NCI-H2029 (cell line): ENCODE measurements around the gene FLRT1.
A peak's percentile ranks its signal among the peaks of the same experiment; 100 is the strongest.

Experiments
- DNase-seq: peaks from one replicate; lab custom pipeline; 2025; lab: John Stamatoyannopoulos, UW

The FLRT1 gene

GRCh38 chr11:64048042-64048854 lies 12.5 kb downstream of the FLRT1 start:
- no peak for DNase-seq

GRCh38 chr11:64049509-64049908 lies 13.8 kb downstream of the FLRT1 start:
- no peak for DNase-seq

- DNase-seq = no peak
Observed at GRCh38 chr11:64051297-64051696, 15.6 kb downstream of the FLRT1 start.

- no peak for DNase-seq
Observed at GRCh38 chr11:64052436-64052835, 16.7 kb downstream of the FLRT1 start.

- no peak for DNase-seq
Observed at GRCh38 chr11:64052938-64053622, 17.3 kb downstream of the FLRT1 start.

- DNase-seq = no peak
Observed at GRCh38 chr11:64053699-64054098, 18.0 kb downstream of the FLRT1 start.

- no peak for DNase-seq
Observed at GRCh38 chr11:64055077-64055476, 19.3 kb downstream of the FLRT1 start.

GRCh38 chr11:64056213-64056785 lies 20.6 kb downstream of the FLRT1 start:
- no peak for DNase-seq

- no peak for DNase-seq
Observed at GRCh38 chr11:64056861-64057260, 21.1 kb downstream of the FLRT1 start.

- DNase-seq = no peak
Observed at GRCh38 chr11:64057890-64058289, 22.2 kb downstream of the FLRT1 start.

- peak; percentile 55 for DNase-seq
Observed at GRCh38 chr11:64058494-64058893, 22.8 kb downstream of the FLRT1 start.

- DNase-seq = no peak
Observed at GRCh38 chr11:64059339-64060140, 23.8 kb downstream of the FLRT1 start.

GRCh38 chr11:64060263-64060860 lies 24.6 kb downstream of the FLRT1 start:
- no peak for DNase-seq

GRCh38 chr11:64060861-64061444 lies 25.2 kb downstream of the FLRT1 start:
- peak; percentile 26 for DNase-seq

GRCh38 chr11:64062185-64063039 lies 26.7 kb downstream of the FLRT1 start:
- no peak for DNase-seq

- DNase-seq = no peak
Observed at GRCh38 chr11:64063777-64064176, 28.0 kb downstream of the FLRT1 start.

- DNase-seq = no peak
Observed at GRCh38 chr11:64064374-64065140, 28.8 kb downstream of the FLRT1 start.

GRCh38 chr11:64065141-64065465 lies 29.4 kb downstream of the FLRT1 start:
- no peak for DNase-seq

GRCh38 chr11:64065712-64066111 lies 30.0 kb downstream of the FLRT1 start:
- no peak for DNase-seq
